SK-N-MC (cell line): ENCODE measurements around the gene LARP7.

ENCODE experiments used
- EZH2 ChIP-seq: fragments of 200-600 bp; sonication (generic); IDR thresholded peaks from one replicate; pipeline ENCODE4 v1.6.1; 2017; ENCODE audit warnings: antibody characterized with exemption
- POLR2AphosphoS5 ChIP-seq: IDR thresholded peaks from 2 replicates; pipeline ENCODE4 v1.6.1; 2012; ENCODE audit warnings: mild to moderate bottlenecking, low read depth, low read length, borderline replicate concordance

DNA sequence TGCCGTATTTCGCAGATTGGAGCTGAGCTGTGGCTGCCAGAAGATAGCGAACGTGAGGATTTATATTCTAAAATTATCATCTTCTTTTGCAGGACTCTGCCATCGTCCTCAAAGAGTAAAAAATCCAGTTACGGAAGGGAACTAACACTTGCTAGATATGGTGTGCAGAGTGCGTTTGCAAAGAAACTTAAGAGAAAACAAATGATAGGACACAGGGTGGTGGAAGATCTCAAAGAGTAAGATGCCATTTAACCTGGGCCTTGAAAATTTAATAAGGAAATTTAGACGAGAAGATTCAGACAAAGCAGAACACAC lies 566 bp downstream of the LARP7 start:
- TF ChIP-seq POLR2AphosphoS5 (no peak), EZH2 (no peak)
